HG03378 (cell line): ENCODE results near the gene PSKH1.
A peak's percentile ranks its signal among the peaks of the same experiment; 100 is the strongest.
"Not testable (repeated sequence)": the region's sequence is repeated elsewhere in the genome, so short reads cannot be mapped to it uniquely, and the experiment has no call there.

ENCODE experiments used
- ATAC-seq: cut with Tn5 transposase; IDR thresholded peaks from one replicate; pipeline ENCODE4 v1.9.1; 2021; ENCODE audit warnings: mild to moderate bottlenecking, moderate library complexity; ENCODE audit not compliant: unreplicated experiment

Gene PSKH1

GRCh38 chr16:67885976-67886375 is 7.1 kb upstream of the PSKH1 start:
- no peak for ATAC-seq

- no peak for ATAC-seq
Observed at GRCh38 chr16:67886387-67886786, 6.7 kb upstream of the PSKH1 start.

- ATAC-seq: no peak
Observed at GRCh38 chr16:67888331-67888730, 4.7 kb upstream of the PSKH1 start.

- no peak for ATAC-seq
Observed at GRCh38 chr16:67892375-67892774, 679 bp upstream of the PSKH1 start.

GRCh38 chr16:67893743-67894399 is 817 bp downstream of the PSKH1 start:
- peak; percentile 8 for ATAC-seq

GRCh38 chr16:67897231-67897630 is 4.2 kb downstream of the PSKH1 start:
- ATAC-seq: no peak

- ATAC-seq: no peak
Observed at GRCh38 chr16:67901734-67902133, 8.7 kb downstream of the PSKH1 start.

GRCh38 chr16:67902831-67903230 is 9.8 kb downstream of the PSKH1 start:
- no peak for ATAC-seq

GRCh38 chr16:67907397-67908180 is 14.5 kb downstream of the PSKH1 start:
- ATAC-seq: no peak

- ATAC-seq: no peak
Observed at GRCh38 chr16:67909056-67909742, 16.1 kb downstream of the PSKH1 start.

GRCh38 chr16:67910158-67910557 is 17.1 kb downstream of the PSKH1 start:
- no peak for ATAC-seq

- no peak for ATAC-seq
Observed at GRCh38 chr16:67914758-67915495, 21.9 kb downstream of the PSKH1 start.

GRCh38 chr16:67915496-67915769 is 22.4 kb downstream of the PSKH1 start:
- ATAC-seq: not testable (repeated sequence)

- no peak for ATAC-seq
Observed at GRCh38 chr16:67915831-67916723, 23.0 kb downstream of the PSKH1 start.

- ATAC-seq: no peak
Observed at GRCh38 chr16:67917140-67917851, 24.2 kb downstream of the PSKH1 start.

- no peak for ATAC-seq
Observed at GRCh38 chr16:67917852-67918236, 24.8 kb downstream of the PSKH1 start.

GRCh38 chr16:67919622-67920221 is 26.7 kb downstream of the PSKH1 start:
- ATAC-seq: no peak

- ATAC-seq: no peak
Observed at GRCh38 chr16:67922221-67922620, 29.2 kb downstream of the PSKH1 start.

GRCh38 chr16:67922740-67923139 is 29.7 kb downstream of the PSKH1 start:
- no peak for ATAC-seq
